Measurements from ENCODE around the gene VILL. TPM values are rescaled to one million over a fixed set of nuclear protein-coding genes. Genes with fewer than 3 reads are reported as not detected.
"Not testable (repeated sequence)": the region's sequence is repeated elsewhere in the genome, so short reads cannot be mapped to it uniquely, and the experiment has no call there.

Gene VILL
- total RNA-seq, 2 donors from 2014 or later: 174 to 184 TPM

DNA sequence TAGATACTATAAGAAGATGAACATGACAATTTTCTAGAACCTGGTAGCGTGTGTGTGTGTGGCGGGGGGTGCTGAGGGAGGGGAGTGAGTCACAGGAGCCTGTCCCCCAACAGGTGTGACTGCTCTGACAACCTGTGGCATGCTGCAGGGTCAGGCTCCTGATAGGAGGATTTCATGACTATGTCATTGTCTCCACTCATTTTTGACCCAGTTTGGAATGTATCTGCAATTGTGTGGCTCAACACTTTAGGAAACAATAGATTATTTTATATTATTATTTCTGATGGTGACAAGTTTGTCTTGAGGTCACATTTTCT, 9.3 kb upstream of the VILL start:
- ATAC-seq: no peak
- peak in 1 of 2 donors; percentile 2 for DNase-seq
- intact Hi-C loops (cut with DNase I, micrococcal nuclease): no loop called here

DNA sequence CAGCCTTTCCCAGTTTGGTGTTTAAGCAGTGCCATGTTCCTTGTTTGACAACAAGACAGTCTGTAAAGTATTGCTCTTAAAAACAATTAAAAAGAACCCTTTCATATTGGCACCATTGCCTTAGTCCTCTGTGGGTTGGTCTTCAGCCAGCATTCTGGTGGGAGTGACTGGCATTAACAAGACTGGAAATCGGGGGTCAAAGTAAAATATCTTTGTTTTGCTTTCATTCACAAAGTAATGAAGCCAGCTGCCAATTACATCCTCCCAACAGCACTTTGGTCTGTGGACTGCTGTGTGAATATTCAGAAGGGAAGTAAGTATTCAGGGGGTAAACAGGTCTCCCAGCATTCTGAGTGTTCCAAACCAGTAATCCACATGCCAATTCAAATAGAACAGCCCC, 8.3 kb upstream of the VILL start:
- ATAC-seq: no peak
- DNase-seq: peak in 1 of 2 donors; percentile 1
- intact Hi-C loops (cut with DNase I, micrococcal nuclease): no loop called here

DNA sequence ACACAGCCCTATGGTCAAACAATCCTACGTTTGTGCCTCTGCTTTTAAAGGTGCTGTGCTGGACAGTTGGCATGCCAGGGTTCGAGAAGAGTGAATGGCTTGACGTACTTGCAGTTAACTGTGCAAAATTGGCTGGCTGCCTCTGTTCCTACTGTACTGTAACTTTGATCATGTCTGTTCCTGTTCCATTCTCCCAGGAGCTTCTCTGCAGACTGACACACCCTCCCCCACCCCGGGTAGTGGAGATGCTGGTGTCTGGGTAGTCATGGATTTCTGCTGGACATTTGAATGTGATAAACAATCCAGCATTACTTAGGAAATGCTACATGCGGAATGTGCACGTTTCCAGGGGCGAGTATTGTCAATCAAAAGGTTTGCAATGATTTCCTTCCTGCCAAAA, 6.5 kb upstream of the VILL start:
- ATAC-seq (no peak), DNase-seq (peak in 1 of 2 donors; percentile 46)
- intact Hi-C loops (cut with DNase I, micrococcal nuclease): no loop called here

DNA sequence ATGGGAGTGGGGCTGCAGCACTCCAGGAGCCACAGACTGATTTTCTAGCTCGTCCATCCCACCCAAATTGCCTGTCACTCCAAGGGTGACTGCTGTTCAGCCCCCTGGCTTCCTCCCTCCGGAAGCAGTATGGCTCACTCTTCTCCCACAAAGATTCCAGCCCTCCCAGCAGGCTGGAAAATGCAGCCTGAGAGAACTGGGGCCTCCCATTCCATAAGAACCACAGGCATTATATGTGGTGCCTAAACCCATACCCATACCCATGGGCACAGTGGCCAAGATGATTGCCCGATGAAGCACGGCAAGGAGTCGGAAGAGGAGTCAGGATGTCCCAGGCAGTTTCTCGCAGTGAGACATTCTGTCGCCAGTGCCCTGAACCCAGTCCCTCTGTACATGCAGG, 6.0 kb upstream of the VILL start:
- intact Hi-C loops (cut with DNase I, micrococcal nuclease): no loop called here
- no peak for ATAC-seq
- DNase-seq: peak in 1 of 2 donors; percentile 4

DNA sequence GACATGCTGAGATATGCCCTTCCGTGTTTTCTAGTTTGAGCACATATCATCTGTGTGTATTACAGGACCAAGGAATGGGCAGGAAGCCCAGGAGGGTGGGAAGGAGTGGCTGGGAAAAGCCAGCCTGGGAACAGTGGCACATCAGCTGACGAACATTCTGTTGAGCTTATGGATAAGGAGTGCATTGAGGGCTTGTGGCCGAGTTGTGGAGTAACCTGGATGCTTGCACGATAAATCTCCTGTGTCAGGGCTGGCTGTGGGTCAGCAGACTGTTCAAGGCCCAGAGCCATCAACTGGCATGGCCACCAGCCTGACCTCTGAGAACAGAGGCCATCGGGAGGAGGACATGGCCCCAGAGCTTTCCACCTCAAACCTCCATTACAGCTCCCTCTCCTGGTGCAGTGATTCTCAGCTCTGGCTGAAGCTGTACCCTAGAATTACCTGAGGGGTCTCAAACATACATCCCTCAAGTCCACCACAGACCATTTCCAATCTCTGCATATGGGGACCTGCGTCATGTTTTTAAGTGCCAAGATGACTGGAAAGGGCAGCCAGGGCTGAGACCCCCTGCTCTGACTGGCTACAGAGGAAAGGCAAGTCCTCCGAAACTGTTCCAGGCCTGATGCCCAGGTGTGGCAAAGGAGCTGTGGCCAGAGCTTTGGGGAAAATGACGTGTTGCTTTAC, 4.8 kb upstream of the VILL start:
- DNase-seq (peak; percentile 82 to 85), ATAC-seq (peak; percentile 53)
- intact Hi-C loops (cut with DNase I, micrococcal nuclease): no loop called here

DNA sequence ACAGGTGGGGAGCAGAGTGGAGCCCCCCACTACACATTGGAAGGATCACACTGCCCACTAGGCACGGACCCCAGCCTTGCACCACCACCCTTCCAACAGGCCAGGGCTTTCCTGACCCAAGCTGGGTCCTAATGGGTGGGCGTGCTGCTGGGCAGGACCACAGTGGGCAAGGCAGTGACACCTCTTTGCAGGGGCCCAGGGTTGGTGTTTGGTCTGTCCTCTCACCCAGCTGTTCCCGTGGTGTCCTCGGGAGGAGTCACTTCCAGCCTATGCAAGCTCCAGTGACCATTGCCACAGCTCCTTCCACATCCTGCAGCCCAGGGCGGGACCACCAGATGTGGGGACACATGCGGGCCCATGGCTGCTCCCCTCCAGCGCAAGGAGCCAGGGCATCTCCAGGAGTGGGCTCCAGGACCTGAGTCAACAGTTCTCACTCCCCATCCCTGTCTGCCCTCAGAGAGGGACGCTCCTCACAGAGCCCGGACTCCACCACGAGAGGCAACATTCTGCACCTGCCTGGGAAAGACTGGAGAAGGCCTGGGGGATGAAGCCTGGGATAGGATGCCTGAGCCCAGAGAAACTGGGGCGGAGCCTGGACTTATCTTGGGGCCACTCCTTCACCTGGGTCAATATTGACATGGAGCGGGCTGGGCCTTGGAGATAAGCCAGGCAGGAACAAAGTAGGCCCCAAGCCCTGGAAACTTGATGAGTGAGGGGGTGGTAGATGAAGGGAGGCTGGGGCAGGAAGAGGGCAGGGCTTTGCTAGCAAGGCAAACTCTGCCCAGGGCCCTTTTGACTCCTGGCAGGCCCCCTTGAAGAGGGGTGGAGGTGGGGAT, 3.9 kb upstream of the VILL start:
- peak; percentile 91 to 96 for DNase-seq
- intact Hi-C loops (cut with DNase I, micrococcal nuclease): no loop called here
- ATAC-seq: peak; percentile 69

DNA sequence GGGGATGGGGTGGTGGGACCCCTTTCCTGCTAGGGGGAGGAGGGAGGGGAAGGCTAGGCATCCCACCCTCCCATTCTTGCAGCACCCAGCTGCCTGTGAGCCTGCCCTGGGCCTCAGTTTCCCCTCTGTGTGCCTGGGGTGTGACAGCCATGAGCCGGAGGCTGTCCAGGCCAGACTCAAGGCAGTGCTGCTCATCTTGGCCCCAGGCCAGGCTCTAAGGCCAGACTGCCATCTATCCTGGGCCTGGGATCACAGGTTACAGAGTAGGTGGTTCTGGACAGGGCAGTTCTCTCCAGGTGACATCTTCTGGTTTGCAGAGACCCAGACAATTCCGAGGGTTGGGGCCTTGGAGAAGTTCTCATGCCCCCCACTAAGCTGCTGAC, 3.3 kb upstream of the VILL start:
- intact Hi-C loops (cut with DNase I, micrococcal nuclease): no loop called here
- ATAC-seq: peak; percentile 6
- peak in 1 of 2 donors; percentile 60 for DNase-seq

DNA sequence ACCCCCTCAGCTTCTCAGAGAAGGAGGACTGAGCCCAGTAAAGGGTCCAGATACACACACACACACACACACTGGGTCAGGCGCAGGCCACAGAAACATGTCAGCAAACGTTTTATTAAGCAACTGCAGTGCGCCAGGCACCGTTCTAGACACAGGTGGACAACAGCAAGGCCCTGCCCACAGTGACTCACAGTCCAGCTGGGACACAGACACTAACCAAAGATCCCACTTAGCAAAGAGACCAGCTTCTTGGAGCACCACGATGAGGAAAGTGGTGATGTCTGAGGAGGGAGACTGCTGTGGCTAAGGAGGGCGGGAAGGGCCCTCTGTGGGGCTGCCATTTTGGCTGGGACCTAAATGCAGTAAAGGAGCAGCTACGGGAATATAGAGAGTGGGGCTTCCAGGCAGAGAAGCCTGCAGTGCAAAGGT, 2.8 kb upstream of the VILL start:
- intact Hi-C loops (cut with DNase I, micrococcal nuclease): no loop called here
- peak; percentile 13 for ATAC-seq
- DNase-seq: peak; percentile 62 to 72

DNA sequence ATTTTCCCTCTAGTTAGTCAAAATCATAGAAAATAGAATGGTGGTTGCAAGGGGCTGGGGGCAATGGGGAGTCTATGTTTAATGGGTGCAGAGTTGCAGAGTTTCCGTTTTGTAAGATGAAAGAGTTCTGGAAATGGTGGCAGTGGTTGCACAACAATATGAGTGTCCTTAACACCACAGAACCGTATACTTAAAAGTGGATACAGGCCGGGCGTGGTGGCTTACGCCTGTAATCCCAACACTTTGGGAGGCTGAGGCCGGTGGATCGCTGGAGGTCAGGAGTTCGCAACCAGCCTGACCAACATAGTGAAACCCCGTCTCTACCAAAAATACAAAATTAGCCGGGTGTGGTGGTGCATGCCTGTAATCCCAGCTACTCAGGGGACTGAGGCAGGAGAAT, 2.2 kb upstream of the VILL start:
- intact Hi-C loops (cut with DNase I, micrococcal nuclease); DNase-seq; ATAC-seq: not testable (repeated sequence)

DNA sequence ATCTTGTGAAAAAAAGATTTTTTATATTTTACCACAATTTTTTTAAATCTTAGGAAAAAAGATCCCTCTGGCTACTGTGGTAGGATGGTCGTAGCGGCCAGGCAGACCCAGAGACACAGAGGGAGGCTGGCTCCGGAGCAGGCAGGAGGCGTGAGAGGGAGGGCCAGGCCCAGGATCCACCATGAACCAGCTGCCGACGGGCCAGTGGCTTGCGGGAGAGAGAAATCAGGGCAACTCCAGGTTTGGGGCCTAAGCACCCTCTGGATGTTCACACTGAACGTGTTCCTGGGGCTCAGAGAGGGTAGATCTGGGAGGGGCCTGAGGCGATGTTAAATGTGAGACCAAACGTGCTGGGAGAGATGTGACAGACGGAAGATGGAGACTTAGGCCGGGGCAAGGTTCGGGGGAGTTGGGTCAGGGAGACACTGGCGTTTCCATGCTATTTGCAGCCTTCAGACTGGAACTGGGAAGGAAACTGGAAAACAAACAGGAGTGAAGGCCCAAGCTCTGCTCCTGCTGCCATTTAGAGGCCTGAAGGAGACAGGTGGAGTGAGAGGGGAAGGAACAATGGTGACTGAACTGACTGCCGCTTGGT, 1.6 kb upstream of the VILL start:
- intact Hi-C loops (cut with DNase I, micrococcal nuclease): no loop called here
- no peak for ATAC-seq
- DNase-seq: no peak

DNA sequence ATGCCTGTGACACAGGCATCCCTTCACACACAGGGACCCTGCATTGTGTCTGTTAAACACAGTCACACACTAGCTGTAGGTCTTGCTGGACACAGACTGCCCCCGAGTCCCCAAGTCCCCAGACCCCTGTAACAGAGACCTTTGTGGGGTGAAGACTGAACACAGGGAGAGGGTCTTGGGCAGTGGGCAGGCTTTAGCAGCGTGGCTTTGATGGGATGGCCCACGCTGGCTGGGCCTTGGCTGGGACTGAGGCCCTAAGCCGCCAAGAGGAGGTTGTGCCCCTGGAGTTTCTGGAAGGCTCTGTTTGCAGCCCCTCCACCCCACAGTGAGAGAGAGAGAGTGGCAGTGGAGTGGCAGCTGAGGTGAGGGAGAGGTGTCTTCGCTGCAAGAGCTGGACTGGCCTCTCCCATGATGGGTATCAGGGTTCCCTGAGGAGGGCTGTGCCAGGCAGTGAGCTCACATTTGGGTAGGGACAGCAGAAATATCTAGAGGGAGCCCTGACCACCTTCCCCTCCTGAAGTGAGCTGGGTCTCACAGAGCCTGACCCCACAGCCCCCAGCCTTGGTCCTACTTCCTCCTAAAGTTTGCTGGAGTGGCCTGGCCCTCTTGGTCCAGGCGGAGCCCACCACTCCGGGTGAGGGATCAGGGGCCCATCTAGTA, 635 bp upstream of the VILL start:
- intact Hi-C loops (cut with DNase I, micrococcal nuclease): no loop called here
- DNase-seq (no peak), ATAC-seq (no peak)

DNA sequence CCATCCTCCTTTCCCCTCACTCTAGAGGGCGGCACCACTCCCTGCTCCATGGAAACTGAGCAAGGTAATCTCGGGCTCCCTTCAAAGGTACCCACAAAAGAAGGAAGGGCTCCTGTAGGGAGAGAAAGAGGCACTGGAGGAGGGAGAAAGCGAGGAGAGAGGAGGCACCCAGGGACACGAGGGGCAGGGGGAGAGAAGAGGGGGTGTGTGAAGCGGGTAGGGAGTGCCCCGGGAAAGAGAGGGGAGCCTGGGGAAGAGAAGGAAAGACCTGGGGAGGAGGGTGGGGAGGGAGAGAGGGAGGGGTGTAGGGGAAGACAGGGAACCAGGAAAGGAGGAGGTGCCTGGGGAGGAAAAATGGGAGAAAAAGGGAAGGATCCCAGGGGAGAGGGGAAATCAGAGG, 523 bp downstream of the VILL start:
- intact Hi-C loops (cut with DNase I, micrococcal nuclease): no loop called here
- ATAC-seq: peak; percentile 30
- DNase-seq: no peak

DNA sequence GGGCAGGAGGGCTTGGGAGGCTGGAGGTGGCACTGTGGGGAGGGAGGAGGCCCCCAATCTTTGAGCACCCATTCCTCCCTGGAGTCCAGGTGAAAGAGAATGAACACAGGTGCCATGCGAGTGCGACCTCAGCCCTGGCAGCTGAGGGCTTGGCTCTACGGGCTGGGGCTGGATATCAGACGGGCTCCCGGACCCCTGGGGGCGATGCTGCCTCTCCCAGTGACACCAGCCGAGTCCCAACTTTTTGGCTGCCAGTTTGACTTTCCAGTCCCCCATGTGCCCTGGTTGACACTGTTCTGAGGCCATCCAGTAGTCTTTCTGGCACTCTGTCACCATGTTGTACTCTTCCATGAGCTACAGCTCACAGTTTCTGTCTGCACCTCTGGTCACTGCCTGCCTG, 1.2 kb downstream of the VILL start:
- ATAC-seq: no peak
- intact Hi-C loops (cut with DNase I, micrococcal nuclease): no loop called here
- DNase-seq: no peak

DNA sequence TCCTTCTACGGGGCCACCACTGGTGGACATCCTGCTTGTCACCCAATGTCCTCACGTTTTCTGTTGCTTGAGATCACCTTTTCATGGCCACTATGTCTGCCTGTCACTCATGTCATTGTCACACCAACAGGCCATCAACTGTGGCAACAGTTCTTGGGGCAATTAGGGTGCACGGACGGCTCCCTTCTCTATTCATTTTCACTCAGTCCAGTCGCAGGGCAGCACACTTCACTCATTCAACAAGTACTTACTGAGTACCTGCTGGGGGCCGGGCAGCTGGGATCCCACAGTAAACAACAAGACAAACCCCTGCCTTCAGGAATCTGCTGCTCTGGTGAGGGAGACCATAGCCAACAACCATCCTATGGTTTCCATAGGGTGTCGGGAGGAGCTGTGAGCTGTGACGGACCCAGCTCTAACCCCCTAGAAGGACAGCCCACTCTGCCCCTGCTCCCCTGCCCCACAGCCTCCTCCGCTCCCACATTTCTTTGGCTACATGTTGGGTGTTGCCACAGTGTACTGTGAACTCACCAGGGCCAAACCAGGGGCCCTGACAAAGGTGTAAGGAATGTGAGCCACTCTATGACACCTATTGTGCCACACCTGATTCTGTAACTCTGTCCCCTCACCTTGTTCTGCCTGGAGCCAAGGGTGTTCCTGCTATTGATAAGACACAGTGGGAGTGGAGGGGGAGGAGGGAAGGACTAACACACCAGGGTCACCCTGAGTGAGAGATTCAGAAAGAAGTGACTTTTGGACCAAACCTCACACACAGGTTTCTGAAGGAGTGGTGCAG, 1.9 kb downstream of the VILL start:
- DNase-seq: peak; percentile 68 to 87
- ATAC-seq: peak; percentile 62
- intact Hi-C loops (cut with DNase I, micrococcal nuclease): no loop called here

DNA sequence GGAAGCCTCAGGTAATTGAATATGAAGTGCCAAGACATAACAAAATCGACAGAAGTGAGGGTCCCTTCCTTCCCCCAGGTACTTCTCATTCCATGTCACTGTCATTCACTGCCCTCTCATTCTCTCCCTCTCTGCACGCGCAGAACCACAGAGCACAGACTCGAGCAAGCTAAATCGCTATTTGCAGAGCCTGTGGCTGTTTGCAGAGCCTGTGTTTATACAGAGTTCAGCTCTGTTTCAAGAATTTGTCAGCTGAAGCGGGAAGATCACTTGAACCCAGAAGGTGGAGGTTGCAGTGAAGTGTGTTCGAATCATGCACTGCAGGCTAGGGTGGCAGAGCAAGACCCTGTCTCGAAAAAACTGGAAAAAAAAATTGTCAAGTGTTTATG, 2.5 kb downstream of the VILL start:
- intact Hi-C loops (cut with DNase I, micrococcal nuclease): no loop called here
- no peak for ATAC-seq
- DNase-seq: no peak

DNA sequence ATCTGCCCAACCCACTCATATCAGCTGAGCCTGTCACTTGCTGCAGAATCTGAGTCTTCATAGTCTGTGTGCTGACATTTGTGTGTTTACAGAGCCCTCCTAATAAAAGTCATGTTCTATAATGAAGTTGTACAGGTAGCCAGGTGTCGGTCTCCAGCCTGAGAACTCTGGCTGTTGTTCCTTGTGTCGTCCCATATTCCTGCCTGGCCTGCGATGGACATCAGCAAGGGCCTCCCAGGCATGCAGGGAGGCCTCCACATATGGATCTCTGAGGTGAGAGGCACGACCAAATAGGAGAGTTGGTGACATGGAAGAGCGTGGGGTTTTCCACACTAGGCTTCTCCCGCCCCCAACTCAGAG, 2.9 kb downstream of the VILL start:
- DNase-seq: no peak
- intact Hi-C loops (cut with DNase I, micrococcal nuclease): no loop called here
- ATAC-seq: no peak

DNA sequence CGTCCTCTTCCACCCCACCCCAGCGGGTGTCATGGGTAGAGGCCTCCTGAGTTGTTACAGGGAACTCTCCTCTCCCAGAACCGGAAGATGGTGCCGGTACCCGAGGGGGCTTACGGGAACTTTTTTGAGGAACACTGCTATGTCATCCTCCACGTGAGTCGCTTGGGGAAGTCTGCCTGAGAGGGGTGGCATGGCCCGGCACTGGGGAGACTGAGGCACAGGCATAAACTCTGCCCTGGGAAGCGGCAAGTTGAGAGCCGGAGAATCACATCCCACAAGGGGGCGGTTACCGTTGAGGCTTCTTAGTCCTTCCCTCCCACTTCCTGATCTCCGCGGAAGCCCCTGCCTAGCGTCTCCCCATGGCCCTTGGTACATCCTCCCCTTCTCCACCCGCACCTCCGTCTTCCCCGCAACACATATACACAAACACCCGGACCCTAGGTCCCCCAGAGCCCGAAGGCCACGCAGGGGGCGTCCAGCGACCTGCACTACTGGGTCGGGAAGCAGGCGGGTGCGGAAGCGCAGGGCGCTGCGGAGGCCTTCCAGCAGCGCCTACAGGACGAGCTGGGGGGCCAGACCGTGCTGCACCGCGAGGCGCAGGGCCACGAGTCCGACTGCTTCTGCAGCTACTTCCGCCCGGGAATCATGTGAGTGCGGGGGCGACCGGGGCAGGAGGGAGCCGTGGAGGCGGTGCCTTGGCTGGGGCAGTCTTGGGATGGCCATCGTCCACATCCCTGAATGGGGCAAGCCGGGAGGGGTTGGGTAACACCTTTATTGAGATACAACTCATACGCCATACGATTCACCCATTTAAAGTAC, 3.4 kb downstream of the VILL start:
- DNase-seq: peak; percentile 80 to 85
- intact Hi-C loops (cut with DNase I, micrococcal nuclease): no loop called here
- ATAC-seq: peak; percentile 1

DNA sequence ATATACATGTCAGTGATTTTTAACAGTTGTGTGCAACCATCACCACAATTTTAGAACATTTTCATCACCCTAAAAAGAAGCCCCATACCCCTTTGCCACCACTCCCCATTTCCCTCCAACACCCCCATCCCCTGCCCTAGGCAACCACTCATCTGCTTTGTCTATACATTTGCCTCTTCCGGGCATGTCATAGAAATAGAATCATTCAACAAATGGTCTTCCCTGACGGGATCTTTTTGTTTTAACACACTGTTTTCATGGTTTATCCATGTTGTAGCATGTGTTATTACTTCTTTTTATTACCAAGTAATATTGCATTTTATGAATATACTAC, 4.0 kb downstream of the VILL start:
- ATAC-seq (no peak), DNase-seq (no peak)
- intact Hi-C loops (cut with DNase I, micrococcal nuclease): no loop called here

Data from left colon (tissue), 2 donors.